Activated CD4-positive, alpha-beta T cell treated with anti-CD3 and anti-CD28 coated beads for 1 hour (primary cell): ENCODE measurements around the gene COA1.
"Not testable (repeated sequence)": the region's sequence is repeated elsewhere in the genome, so short reads cannot be mapped to it uniquely, and the experiment has no call there.

Source experiments
- DNase-seq: peaks from one replicate; pipeline ENCODE4 v3.0.0-alpha.2; 2020

The COA1 gene, protein sequence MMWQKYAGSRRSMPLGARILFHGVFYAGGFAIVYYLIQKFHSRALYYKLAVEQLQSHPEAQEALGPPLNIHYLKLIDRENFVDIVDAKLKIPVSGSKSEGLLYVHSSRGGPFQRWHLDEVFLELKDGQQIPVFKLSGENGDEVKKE

DNA sequence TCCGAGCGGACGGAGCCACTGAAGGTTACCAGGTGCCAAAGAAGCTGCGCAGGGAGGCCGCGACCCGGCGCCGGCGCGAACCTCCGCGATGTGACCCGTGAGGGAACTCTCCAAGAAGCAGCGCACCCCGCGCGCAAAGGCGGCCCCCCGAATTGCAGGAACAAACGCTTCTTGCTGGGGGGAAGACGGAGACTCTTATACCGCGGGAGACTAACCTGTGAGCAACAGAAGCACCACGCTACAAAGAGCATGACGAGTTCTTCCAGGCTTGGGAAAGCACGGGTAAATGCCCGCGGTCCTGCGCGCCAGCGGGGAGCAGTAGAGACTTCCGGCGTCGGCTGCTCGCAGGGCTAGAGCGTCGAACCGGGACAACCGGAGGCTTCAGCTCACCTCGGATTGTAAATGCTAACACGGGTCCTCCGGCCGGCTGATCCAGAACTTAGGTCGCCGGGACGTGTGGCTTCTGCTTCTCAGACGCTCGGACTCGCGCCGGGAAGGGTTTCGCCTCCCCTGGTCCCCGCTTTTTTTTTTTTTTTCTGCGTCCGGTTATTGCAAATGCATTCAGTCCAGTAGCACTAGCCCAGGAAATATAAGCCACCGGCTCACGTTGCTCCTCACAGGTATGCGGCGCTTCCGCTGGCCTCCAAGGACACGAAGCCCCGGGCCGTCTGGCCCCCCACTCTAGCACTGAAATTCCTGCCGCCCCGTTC, at the start of gene COA1:
TSS of gene COA1 (minus strand) at position 310 of the 710 bp plus-strand sequence. CDS start 80,909 bp downstream, outside the sequence.
- peak; percentile 73 for DNase-seq

DNA sequence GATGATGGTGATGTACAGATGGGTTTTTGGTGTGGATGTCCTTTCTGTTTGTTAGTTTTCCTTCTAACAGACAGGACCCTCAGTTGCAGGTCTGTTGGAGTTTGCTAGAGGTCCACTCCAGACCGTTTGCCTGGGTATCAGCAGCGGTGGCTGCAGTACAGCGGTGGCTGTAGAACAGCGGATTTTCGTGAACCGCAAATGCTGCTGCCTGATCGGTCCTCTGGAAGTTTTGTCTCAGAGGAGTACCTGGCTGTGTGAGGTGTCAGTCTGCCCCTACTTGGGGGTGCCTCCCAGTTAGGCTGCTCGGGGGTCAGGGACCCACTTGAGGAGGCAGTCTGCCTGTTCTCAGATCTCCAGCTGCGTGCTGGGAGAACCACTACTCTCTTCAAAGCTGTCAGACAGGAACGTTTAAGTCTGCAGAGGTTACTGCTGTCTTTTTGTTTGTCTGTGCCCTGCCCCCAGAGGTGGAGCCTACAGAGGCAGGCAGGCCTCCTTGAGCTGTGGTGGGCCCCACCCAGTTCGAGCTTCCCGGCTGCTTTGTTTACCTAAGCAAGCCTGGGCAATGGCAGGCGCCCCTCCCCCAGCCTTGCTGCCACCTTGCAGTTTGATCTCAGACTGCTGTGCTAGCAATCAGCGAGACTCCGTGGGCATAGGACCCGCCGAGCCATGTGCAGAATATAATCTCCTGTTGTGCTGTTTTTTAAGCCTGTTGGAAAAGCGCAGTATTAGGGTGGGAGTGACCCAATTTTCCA, 49.1 kb upstream of the COA1 start:
- not testable (repeated sequence) for DNase-seq

DNA sequence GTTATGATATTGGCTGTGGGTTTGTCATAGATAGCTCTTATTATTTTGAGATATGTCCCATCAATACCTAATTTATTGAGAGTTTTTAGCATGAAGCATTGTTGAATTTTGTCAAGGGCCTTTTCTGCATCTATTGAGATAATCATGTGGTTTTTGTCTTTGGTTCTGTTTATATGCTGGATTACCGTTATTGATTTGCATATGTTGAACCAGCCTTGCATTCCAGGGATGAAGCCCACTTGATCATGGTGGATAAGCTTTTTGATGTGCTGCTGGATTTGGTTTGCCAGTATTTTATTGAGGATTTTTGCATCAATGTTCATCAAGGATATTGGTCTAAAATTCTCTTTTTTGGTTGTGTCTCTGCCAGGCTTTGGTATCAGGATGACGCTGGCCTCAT, 45.9 kb upstream of the COA1 start:
- not testable (repeated sequence) for DNase-seq

DNA sequence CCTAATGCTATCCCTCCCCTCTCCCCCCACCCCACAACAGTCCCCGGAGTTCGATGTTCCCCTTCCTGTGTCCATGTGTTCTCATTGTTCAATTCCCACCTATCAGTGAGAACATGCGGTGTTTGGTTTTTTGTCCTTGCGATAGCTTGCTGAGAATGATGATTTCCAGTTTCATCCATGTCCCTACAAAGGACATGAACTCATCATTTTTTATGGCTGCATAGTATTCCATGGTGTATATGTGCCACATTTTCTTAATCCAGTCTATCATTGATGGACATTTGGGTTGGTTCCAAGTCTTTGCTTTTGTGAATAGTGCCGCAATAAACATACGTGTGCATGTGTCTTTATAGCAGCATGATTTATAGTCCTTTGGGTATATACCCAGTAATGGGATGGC, 43.9 kb upstream of the COA1 start:
- DNase-seq, result not testable (repeated sequence)

DNA sequence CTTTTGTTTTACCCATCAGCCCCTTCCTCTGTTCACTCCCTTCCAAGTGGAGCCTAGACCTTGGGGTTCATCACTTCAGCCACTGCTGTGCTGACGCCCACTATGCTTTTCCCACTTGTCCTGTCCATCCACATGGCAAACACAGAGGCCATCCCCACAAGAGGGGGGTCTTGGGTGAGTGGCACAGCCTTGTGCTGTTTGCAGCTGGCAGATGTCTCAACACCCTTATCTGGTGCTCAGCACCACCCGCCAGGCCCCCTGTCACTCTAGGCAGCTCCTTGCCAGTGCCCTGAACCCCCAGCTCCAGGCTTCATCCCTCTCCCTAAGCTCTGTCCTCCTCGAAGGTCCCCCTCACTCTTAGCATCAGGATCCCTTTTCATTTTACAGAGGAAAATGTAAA, 42.2 kb upstream of the COA1 start:
- DNase-seq, result no peak

DNA sequence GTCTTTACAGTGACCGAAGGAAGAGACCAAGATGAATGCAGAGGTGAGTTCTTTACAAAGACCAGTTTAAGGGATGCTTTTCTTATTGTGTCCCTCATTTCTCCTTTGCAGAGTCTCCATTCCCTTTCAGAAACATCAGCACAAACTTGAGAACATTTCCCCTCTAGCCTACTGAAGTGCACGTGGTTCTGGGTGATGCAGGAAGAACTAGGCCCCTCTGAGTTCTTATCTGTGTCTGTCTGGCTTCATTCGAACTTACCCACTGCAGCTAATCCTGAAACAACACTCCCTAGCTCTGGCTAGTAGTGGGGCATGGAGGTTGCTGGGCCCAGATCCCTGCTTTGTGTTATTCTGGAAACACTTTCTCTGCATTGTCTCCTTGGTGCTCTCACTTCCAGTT, 41.8 kb upstream of the COA1 start:
- no peak for DNase-seq

DNA sequence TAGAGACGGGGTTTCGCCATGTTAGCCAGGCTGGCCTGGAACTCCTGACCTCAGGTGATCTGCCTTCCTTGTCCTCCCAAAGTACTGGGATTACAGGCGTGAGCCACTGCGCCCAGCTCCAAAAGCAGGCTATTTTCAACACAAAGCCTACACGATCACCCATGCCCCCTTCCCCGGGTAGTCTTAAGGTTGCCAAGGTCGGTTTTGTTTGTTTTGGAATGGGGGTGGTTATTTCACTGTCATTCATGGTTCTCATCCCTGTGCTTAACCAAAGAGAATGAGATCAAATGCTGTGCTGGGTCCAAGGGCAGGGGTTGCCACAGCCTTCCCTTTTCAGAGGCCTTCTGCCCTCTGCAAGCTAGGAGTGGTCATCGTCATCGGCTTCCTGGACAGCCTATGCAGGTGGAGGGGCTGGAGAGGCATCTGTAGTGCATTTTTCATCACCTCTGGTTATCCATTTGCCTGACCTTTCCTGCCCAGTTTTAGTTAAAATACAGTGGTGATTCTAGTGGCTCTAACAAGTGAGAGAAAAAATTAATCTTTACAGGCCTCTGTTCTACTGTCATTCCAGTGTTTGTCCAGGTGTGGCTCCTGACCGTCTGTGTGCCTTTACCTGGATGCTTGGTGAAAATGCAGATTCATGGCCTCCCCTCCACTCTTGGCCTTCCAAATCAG, 40.6 kb upstream of the COA1 start:
- no peak for DNase-seq

DNA sequence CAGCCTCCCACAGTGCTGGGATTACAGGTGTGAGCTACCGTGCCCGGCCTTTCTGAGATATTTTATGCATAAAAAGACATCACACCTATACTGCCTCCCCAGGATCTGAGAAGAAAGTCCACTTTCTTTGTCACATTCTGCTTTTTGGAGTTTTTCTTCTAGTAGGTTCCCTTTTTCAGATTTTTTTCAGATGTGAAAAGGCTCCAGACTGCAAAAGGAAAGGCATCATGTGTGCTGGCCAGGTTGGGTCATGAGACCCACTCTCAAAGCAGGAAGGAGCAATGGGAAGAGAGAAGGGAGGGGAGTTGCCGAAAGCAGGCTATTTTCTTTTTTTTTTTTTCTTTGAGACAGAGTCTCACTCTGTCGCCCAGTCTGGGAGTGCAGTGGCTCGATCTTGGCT, 40.0 kb upstream of the COA1 start:
- no peak for DNase-seq

DNA sequence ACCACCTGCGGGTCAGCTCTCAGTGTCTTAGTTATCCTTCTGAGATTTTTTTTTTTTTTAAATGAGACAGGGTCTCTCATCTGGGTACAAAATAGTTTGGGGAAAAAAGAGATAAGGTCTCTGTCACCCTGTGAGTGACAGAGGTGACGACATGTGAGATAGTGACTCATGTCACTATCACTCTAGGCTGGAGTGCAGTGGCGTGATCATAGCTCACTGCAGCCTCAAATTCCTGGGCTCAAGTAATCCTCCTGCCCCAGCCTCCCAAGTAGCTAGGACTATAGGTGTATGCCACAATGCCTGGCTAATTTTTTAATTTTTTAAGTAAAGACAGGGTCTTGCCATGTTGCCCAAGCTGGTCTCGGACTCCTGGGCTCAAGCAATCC, 39.6 kb upstream of the COA1 start:
- DNase-seq, result no peak

DNA sequence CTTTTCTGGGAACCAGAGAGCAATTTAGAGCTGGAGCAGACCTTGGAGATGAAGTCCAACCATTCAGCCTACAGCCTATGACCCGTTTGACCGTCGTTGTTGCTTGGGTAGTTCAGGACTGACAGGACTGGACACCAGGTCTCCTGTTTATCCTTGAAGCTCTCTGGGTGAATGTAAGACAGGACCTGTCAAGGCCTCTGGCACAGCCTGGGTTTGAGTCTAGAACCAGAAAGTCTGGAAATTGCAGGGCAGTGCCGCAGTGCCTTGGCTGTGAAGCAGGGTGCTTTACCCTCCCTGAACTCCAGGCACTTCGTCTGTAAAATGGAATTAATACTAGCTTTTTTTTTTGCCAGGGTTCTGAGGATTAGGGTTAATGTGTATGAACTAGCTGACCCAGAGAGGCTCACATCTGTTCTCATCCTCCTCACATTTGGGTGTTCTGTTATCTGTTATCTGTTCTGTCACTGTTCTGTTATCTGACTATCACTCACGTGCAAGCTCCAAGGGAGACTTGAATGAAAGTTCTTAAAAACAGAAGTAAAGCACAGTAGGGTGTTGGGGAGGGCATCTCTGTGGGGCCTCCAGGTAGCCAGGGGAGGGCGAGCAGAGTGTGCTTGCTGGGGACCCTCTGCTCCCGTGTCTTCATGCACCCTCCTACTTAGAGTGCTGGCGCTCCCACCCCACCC, 39.0 kb upstream of the COA1 start:
- no peak for DNase-seq

DNA sequence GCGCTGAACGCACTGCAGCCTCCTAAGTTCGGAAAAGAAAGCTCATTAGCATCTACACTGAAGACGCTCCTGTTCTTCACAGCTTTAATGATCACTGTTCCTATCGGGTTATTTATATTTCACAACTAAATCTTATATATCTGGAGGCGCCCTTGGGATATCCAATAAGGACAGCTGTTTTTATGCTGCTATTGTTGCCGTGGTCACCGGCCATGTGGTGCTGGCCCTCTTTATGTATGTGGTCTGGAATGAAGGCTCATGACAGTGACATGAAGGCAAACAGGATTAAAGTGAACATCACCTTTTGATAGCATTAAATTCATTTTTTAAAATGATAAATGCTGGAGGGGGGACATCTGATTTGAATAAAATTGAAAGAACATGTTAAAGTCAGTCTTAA, 38.0 kb upstream of the COA1 start:
- DNase-seq, result no peak

DNA sequence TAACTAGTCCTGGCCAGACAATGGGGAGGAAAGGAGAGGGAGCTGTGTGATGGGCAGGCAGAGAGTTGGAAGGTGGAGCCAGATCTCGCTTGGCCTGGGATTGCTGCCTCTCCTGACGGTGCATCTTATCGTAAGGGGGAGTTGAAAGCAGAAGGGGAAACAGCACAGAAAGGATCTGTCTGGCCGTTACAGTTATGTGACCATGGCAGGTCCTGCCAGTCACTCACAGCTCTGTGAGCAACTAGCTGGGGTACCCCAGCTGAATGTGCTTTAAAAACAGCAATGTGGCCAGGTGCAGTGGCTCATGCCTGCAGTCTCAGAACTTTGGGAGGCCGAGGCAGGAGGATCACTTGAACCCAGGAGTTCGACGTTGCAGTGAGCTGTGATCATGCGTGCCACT, 37.2 kb upstream of the COA1 start:
- DNase-seq, result no peak

DNA sequence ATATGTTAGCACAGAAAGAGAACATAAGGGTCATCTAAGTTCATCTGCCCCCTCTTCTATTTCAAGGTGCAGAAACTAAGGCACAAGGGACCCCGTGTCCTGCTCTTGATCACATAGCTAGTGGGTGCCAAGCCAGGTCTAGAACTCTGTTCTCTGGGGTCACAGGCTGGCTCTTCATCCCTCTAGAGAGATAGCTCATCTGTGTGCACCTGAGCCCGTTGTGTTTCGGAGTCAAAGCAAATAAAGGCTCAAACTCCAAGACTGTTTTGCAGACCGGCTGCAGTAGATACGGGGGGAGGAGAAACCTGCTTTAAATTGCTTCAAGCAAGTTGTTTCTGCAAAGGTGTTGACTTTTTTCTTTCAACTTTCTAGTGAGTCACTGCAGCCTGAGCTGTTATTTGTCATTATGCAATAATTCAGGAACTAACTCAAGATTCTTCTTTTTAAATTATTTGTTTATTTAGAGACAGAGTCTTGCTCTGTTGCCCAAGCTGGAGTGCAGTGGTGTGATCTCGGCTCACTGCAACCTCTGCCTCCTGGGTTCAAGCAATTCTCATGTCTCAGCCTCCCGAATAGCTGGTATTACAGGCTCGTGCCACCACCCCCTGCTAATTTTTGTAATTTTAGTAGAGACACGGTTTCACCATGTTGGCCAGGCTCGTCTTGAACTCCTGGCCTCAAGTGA, 35.6 kb upstream of the COA1 start:
- DNase-seq, result no peak

DNA sequence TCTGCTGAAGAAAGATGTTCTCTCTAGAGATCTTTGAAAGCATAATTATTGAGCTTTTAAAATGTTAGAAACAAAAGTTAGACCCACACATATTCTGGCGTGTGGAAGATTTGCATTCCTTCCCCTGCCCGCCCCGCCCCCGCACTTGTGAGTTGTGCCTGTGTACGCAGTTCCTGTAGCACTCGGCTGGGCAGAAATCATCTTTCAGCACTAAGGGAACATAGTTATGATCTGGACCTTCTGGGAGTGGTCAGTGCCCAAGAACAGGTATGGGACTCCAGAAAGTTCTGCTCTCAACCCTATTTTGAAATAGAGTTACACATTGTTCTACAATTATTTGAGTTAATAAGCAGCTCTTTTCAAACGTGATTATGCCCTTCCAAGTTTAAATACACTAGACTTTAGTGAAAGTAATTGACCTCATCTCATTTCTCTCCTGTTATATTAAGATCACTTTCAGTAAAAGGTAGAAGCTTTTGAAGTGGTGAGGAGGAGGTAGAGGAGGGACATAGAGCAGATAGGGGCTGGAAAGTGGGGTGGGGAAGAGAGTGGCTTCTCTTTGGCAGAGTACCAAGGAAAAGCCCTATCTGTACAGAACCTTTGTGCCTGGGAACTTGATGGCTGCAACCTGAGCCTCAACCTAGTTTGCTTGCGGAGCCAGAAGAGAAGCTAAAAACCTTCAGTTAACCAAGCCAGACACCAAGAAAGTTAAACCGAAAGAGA, 34.9 kb upstream of the COA1 start:
- no peak for DNase-seq

DNA sequence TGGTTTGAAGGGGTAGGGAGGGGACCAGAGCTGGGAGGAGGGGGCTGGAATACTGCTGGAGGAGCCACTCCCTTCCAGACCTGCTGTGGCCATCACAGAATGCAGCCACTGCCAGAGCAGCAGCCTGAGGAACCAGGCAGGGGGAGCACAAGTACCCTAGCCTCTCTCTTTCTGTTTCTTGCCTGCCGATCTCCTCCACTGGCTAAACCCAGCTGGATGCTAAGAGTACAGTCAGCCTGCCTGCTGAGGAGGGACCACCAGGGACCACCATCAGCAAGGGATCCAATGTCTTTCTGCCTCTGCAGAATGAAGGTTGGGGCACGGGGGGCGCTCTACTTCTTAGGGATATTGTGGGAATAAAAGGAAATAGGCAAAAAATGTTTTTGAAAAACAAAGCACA, 33.9 kb upstream of the COA1 start:
- DNase-seq, result no peak

DNA sequence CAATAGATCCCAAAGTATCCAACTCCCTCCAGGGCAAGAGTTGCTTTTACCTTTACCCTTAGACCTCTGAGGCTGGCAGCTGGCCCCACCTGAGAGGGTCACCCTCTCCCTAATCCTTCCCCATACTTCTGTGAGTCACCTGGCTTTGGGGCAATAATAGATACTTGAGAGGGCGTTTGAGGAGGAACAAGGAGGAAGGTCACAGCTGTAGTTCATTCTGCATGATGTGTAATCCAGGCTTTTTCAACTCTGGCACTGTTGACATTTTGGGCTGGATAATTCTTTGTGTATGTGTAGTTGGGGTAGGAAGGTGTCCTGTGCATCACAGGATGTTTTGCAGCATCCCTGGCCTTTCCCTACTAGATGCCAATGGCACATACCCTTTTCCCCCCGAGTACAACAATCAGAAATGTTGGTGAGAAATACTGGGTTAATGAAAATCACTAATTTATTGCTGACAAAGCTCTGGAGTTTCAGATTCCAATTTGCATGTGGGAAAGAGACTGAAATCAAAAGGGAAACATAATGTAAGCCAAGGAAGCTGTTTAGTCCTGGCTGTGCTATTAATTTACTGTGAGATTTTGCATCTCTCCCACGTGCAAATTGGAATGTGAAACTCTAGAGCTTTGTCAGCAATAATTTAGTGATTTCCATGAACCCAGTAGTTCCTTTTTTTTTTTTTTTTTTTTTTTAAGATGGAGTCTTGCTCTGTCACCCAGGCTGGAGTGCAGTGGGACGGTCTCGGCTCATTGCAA, 32.8 kb upstream of the COA1 start:
- no peak for DNase-seq

DNA sequence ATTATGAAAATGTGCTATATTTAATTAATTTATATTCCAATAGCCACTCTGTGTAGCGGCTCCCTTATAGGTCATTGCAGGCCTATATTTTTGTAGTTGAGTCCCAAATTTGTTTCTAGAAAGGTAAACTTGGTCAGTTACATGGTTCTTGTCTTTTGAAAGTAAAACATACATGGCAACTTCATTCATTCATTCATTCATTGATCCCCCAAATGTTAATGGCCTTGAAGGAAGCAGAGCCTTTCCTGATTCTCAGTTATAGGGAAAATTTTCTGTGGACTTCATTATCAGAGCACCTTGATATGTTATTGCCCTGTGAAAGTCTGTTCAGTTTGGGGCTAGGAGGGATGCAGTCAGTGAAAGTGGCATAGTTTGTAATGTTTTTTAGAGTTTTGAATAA, 32.1 kb upstream of the COA1 start:
- no peak for DNase-seq

DNA sequence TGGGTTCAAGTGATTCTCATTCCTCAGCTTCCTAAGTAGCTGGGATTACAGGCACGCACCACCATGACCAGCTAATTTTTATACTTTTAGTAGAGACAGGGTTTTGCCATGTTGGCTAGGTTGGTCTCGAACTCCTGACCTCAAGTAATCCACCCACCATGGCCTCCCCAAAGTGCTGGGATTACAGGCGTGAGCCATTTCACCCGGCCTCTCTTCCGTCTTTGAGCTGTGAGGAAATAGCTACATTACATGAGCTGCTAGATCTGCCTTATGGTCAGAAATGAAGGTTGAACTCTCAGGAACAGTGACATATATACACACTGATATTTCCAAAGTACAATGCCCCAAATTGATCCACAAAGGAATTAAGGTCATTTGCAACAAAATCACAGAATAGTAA, 31.5 kb upstream of the COA1 start:
- DNase-seq, result no peak

DNA sequence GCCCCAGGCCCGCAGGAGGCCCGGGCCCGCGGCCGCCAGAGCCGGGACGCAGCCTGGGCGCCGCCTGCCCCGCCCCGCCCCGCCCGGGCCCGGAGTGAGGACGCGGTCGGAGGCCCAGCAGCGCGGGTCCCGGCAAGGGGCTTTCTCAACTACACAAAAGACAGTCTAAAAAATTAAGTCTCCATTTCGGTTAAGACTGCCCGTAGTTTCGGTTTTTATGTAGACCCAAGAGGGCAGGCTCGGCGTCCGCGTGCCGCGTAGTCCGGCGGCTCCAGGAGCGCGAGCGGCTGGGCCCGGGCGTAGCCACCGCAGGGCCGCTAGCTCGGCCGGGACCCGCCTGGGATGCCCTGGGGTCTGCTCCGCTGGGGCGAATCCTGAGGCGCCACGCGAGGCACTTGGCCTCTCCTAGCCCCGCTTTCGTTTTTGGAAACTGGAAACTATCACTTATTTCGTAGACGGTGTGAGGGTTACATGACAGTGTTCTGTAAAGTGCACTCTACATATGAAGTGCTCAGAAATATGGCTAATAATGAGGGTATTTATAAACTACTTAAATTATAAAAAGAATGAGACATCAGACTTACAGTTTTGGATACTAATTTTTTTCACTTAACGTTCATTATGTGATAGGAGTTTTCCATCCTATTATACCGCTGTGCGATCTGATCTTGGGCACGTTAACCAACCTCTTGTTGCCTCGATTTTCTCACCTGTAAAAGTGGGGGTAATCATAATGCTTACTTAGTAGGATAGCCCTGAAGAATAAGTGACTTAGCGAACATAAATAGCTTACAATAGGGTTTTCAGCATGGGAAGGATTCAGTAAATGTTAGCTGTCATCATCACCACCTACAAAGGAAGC, 29.7 kb upstream of the COA1 start:
- DNase-seq, result peak; percentile 24
